HUES64 (cell line): ENCODE results near the gene KDM2A.

Experiments
- H3K27ac ChIP-seq: 2 replicates; pipeline ENCODE4 v1.7.0; 2013; ENCODE audit warnings: low read depth, low read length, inconsistent platforms
- H3K27me3 ChIP-seq: 2 replicates; pipeline ENCODE4 v1.6.1; 2013; ENCODE audit warnings: mild to moderate bottlenecking, low read length; ENCODE audit not compliant: insufficient read depth
- H3K36me3 ChIP-seq: 2 replicates; pipeline ENCODE4 v1.6.1; 2013; ENCODE audit warnings: mild to moderate bottlenecking, low read length; ENCODE audit not compliant: insufficient read depth
- H3K4me1 ChIP-seq: 2 replicates; pipeline ENCODE4 v1.6.1; 2013; ENCODE audit warnings: mild to moderate bottlenecking, low read length, moderate library complexity; ENCODE audit not compliant: insufficient read depth
- H3K4me3 ChIP-seq: 2 replicates; pipeline ENCODE4 v1.5.1; 2013; ENCODE audit warnings: mild to moderate bottlenecking, low read length, moderate library complexity
- H3K9ac ChIP-seq: 2 replicates; pipeline ENCODE4 v1.6.1; 2013; ENCODE audit warnings: mild to moderate bottlenecking, low read depth, low read length
- H3K9me3 ChIP-seq: 2 replicates; pipeline ENCODE4 v1.6.1; 2013; ENCODE audit warnings: low read depth, low read length; ENCODE audit not compliant: insufficient read depth
- WGBS: fragments of 150-250, 120-280 bp; methylation state at CpG from one replicate; pipeline ENCODE4 v1.1.7; 2013; ENCODE audit warnings: missing lambda C conversion rate; 5-methylcytosine and 5-hydroxymethylcytosine counted together

The KDM2A gene

DNA sequence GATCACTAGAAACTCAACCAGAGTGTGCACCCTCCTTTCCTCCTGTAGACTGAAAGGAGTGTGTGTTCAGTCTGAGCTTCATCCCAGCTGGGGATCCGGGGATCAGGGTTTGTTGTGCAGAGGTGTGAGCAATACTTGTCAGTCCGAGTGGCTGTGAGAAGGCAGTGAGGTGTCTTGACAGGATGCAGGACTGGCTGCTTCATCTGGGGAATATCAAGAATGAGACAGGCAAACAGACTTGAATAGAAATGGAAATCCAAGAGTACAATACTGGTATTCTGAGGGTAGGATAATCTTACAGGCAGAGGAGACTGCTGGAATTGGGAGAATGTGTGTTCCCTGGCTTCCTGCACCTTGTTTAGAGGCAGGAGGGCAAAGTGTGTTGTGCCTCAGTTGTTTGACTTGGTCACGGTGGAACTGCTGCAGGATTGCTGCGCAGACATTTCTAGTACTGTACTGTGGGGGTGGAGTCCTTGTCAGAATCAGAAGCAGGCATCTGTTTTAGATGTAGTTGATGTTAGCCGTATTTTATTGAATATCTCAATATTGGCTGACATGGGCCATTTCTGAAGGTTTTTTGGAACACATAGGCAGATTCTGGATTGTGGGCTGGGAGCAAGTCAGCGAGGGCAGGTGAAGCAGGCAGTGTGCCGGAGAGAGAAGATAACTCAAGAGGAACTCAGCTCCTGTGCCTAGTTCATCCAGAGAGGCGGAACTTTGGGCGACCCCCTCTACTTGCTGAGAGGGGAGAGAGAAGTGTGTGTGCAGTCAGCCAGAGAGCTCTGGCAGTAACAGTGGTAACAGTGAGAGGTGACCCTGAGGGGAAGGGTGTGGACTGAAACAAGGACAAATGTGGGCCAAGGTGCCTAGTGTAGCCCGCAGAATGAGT is 120.1 kb downstream of the KDM2A start:
- Histone ChIP-seq H3K9ac (peak overlapping the region; percentile 37; the same call in 1 of the 2 replicates), H3K4me1 (peaks cover 22% of the 10 kb centered on the region), H3K36me3 (peaks cover 32% of the 10 kb centered on the region), H3K9me3 (no peaks in the 10 kb centered on the region), H3K4me3 (peak overlapping the region; percentile 93), H3K27me3 (no peaks in the 10 kb centered on the region), H3K27ac (peak overlapping the region; percentile 84)
- 44% methylated on average over 10 of the region's 10 CpGs for WGBS

DNA sequence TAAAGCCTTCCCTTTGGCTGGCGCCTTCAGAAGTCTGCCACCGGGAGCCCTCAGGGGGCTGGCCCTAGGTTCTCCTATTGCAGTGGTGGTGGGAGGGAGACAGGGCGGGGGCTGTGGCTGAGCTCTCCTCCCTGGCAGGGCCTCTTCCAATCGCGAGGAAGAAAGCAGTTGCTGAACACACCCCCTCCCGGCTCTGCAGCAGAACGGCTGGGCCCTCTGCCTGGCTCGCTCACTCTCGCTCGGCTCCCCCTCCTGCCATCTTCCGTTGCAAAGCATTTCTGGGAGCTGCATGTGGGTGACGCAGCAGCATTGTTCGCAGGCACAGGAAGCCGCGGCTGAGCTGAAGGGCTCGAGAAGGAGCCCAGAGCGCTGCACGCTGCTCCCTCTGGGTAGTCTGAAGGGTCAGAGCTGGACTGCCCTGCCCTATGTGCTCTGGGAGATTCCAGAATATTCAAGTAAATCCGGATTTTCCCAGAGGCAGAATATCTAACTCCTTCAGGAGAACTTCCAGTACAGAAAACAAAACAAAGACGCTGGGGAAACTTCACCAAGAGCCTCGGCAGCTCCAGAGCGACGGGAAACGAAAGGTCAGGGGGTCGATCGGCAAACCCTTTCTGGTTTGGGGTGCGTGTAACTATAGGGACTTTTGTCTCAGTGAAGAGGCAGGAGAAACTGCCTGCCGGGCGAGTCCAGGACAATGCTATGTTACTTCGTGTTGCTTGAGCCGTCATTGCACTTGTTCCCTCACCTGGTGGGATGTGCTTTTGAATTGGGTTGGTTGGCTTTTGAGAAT is 120.9 kb downstream of the KDM2A start:
- WGBS, result under 1% methylated on average over 31 of the region's 31 CpGs
- Histone ChIP-seq H3K9me3 (no peaks in the 10 kb centered on the region), H3K4me1 (peaks cover 22% of the 10 kb centered on the region), H3K27me3 (no peaks in the 10 kb centered on the region), H3K36me3 (peaks cover 35% of the 10 kb centered on the region), H3K27ac (peak overlapping the region; percentile 94), H3K9ac (peak overlapping the region; percentile 95), H3K4me3 (peak overlapping the region; percentile 93)

DNA sequence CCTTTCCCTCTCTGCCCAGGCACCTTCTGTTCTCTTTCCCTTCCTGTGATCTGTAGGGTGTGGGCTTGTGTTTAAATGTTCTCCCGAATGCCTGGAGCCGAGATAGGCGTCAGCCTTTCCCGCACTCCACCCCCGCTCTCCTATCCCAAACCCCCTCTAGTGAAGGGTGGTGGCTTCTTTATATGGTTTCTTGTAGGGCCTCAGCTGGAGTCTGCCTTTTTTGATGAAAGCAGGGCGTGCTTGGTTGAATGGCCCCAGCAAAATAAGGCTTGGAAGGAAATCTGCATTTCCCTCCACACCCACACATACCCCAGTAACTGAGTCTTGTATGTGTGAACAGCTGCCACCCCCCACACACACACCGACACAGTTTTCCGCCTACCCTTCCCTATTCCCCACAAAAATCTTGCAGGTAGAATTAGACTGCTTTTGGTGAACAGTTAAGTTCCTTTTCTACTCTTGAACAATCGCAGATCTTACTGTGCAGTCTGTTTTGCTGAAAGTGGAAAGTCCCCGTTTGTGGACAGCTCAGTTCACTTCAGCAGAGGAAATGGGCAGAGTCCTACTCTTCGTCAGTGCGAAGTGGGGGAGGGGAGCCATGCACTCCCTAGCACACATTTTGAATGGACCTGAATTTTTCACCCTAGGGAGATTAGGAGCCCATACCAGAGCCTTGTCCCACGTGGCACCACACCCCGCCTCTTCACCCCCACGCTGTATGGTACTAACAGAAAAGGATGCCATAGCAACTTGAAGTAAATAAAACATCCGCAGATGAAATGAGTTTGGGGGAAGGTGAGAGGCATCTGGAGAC is 121.7 kb downstream of the KDM2A start:
- peaks cover 43% of the 10 kb centered on the region for H3K36me3 ChIP-seq
- H3K4me3 ChIP-seq, result peak overlapping the region; percentile 93
- H3K9ac ChIP-seq, result peak overlapping the region; percentile 95
- H3K4me1 ChIP-seq, result peaks cover 22% of the 10 kb centered on the region
- no peaks in the 10 kb centered on the region for H3K27me3 ChIP-seq
- peak overlapping the region; percentile 94 for H3K27ac ChIP-seq
- WGBS, result 2% methylated on average over 9 of the region's 16 CpGs
- H3K9me3 ChIP-seq, result no peaks in the 10 kb centered on the region

DNA sequence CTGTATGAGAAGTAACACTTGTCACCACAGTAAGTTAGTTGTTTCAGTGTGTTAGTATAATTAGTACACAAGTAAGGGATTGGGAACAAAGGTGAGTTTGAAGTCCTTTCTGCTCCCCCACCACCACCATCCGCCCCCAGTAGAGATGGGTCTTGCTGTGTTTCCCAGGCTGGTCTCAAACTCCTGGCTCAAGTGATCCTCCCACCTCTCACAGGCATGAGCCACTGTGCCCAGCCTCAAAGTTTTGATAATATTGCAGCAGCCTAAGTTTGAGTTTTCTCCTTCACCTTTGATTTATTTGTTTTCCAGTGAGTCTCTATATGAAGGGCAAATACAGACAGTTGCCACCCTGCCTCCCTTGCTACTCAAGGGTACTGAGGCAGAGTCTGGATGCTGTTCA is 123.5 kb downstream of the KDM2A start:
- 92% methylated on average over 1 of the region's 1 CpG for WGBS
- Histone ChIP-seq H3K4me3 (peak overlapping the region; percentile 93; the same call in 1 of the 2 replicates), H3K36me3 (peaks cover 53% of the 10 kb centered on the region)

DNA sequence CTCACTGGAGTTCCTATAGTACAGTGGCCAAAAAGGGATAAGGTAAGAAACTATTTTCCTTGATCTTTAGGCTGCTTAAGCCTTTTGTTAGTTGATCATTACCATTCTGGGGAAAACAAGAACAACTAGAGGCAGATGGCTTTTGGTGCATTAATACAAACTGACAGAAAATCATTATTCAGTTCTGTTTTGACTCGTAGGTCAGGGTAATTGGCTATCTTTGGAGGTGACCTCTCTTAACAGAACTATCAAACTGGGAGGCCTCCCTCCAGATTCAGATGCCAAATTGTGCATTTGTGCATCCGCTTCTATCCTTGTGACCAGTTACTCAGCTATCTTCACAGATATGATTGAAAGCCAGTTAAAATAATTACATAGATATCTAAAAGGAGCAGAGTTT is 124.0 kb downstream of the KDM2A start:
- Histone ChIP-seq H3K9ac (no peak overlapping the region), H3K27ac (no peak overlapping the region), H3K9me3 (no peaks in the 10 kb centered on the region), H3K27me3 (no peaks in the 10 kb centered on the region), H3K36me3 (peaks cover 58% of the 10 kb centered on the region), H3K4me1 (peaks cover 20% of the 10 kb centered on the region), H3K4me3 (no peak overlapping the region)
- WGBS, result 94% methylated on average over 2 of the region's 2 CpGs

More for the DNA sequence above, 123.5 kb downstream of the KDM2A start:
- Histone ChIP-seq H3K9ac (no peak overlapping the region), H3K9me3 (no peaks in the 10 kb centered on the region), H3K4me1 (peaks cover 22% of the 10 kb centered on the region), H3K27ac (no peak overlapping the region), H3K27me3 (no peaks in the 10 kb centered on the region)

DNA sequence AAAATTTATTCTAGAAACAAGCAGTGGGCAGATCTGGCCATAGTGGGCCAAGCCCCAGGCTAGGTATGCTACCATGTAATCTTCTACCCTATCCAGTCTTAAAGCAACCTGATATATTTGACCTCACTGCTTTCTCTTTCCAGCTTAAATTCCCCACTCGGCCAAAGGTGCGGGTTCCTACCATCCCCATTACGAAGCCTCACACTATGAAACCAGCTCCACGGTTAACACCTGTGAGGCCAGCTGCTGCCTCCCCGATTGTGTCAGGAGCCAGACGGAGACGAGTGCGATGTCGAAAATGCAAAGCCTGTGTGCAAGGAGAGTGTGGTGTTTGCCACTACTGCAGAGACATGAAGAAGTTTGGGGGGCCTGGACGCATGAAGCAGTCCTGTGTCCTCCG is 126.0 kb downstream of the KDM2A start:
- H3K9me3 ChIP-seq, result no peaks in the 10 kb centered on the region
- no peaks in the 10 kb centered on the region for H3K27me3 ChIP-seq
- 96% methylated on average over 11 of the region's 11 CpGs for WGBS
- peaks cover 5% of the 10 kb centered on the region for H3K4me1 ChIP-seq
- H3K36me3 ChIP-seq, result peaks cover 78% of the 10 kb centered on the region
- H3K27ac ChIP-seq, result no peak overlapping the region
- no peak overlapping the region for H3K4me3 ChIP-seq
- no peak overlapping the region for H3K9ac ChIP-seq

DNA sequence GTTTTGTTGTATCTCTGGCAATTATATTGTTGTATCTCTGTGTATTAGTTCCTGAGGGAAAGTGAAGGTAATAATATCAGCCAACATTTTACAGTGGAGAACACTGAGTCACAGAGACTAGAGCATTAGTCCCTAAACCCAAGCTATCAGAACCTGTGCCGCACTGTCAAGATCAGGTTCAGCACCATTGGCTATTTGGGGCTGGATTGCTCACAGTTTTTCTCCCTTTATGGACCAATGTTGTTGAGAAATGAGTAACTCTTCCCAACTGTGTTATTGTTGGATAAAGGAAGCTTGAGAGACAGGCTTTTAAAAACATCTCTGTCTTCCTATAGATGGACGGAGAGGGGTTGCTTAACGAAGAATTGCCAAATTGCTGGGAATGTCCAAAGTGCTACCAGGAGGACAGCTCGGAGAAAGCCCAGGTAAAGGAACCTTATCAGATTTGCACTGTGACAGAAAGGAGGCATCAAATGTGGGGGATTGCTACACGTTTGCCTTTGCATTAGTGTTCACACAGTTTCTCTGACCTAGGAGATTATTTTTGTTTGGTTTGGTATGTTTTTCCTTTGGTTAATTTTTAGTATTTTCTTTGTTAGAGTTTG is 129.0 kb downstream of the KDM2A start:
- H3K36me3 ChIP-seq, result peaks cover 98% of the 10 kb centered on the region
- H3K9me3 ChIP-seq, result no peaks in the 10 kb centered on the region
- H3K27me3 ChIP-seq, result no peaks in the 10 kb centered on the region
- no peak overlapping the region for H3K4me3 ChIP-seq
- H3K4me1 ChIP-seq, result no peaks in the 10 kb centered on the region
- H3K9ac ChIP-seq, result no peak overlapping the region
- no peak overlapping the region for H3K27ac ChIP-seq
- WGBS, result 94% methylated on average over 5 of the region's 5 CpGs

DNA sequence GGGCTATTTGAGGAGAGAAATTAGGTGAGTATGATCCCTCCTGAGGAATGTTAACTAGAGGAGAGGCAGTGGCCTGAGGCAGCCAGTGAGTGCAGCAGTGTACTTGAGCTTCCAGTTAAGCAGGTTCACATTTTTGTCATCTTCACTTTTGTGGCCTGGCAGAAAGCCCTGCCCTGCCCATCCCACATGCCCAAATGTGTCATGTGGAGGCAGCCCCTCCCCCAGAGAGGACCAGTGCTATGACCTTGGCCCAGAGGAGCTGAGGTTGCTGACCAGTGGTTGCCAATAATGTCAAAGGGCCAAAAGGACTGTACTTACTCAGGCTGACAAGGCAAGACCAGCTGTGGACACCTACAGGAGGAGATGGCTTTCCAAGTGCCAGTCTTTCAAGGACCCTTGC is 129.6 kb downstream of the KDM2A start:
- Histone ChIP-seq H3K36me3 (peaks cover 98% of the 10 kb centered on the region), H3K27ac (no peak overlapping the region), H3K9me3 (no peaks in the 10 kb centered on the region), H3K27me3 (no peaks in the 10 kb centered on the region), H3K4me3 (no peak overlapping the region), H3K9ac (no peak overlapping the region), H3K4me1 (no peaks in the 10 kb centered on the region)

DNA sequence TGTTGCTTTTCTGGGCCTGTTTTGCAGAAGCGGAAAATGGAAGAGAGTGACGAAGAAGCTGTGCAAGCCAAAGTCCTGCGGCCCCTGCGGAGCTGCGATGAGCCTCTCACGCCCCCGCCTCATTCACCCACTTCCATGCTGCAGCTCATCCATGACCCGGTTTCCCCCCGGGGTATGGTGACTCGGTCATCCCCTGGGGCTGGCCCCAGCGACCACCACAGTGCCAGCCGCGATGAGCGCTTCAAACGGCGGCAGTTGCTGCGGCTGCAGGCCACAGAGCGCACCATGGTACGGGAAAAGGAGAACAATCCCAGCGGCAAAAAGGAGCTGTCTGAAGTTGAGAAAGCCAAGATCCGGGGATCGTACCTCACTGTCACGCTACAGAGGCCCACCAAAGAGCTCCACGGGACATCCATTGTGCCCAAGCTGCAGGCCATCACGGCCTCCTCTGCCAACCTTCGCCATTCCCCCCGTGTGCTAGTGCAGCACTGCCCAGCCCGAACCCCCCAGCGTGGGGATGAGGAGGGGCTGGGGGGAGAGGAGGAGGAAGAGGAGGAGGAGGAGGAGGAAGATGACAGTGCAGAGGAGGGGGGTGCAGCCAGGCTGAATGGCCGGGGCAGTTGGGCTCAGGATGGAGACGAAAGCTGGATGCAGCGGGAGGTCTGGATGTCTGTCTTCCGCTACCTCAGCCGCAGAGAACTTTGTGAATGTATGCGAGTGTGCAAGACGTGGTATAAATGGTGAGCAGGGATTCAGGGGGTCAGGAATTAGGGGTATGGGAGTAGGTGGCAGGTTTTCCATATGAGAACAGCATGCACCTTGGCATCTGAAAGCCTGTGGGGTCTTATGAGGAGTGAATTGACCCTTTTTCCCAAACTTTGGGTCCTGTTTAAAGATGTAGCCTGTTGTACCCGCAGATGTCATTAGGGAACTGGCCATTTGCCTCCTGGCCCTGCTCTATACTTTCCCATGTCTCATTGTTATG is 131.3 kb downstream of the KDM2A start:
- Histone ChIP-seq H3K9ac (no peak overlapping the region), H3K4me1 (no peaks in the 10 kb centered on the region), H3K4me3 (no peak overlapping the region), H3K9me3 (no peaks in the 10 kb centered on the region), H3K36me3 (peaks cover 99% of the 10 kb centered on the region), H3K27me3 (no peaks in the 10 kb centered on the region), H3K27ac (no peak overlapping the region)
- WGBS, result 95% methylated on average over 37 of the region's 37 CpGs

DNA sequence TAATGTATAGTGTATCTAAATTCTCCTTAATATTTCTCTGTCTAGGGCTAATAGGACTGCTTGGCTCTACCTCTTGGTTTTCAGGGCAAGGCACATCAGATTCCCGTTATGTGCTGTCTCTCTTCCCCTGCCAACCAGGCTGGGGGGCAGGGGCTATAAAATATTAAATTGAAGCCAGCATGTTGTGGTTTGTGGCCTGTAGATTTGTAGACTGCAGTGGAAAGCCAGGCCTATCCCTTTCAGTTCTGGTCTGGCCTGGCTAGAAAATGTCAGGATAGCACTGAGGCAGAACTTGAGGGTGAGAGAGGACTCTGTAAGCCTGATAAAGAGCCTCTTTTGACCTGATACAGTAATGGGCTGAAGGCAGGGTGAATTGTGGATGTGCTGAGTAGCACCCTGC is 132.8 kb downstream of the KDM2A start:
- no peaks in the 10 kb centered on the region for H3K9me3 ChIP-seq
- H3K36me3 ChIP-seq, result peaks cover 98% of the 10 kb centered on the region
- H3K4me1 ChIP-seq, result no peaks in the 10 kb centered on the region
- H3K9ac ChIP-seq, result no peak overlapping the region
- H3K27me3 ChIP-seq, result no peaks in the 10 kb centered on the region
- H3K4me3 ChIP-seq, result no peak overlapping the region
- WGBS, result 85% methylated on average over 1 of the region's 1 CpG
- no peak overlapping the region for H3K27ac ChIP-seq
